GM23248 (cell line): ENCODE measurements around the gene AIP.

Source experiments
- EZH2 ChIP-seq: fragments of 200-600 bp; sonication (generic); IDR thresholded peaks from 2 replicates; pipeline ENCODE4 v1.6.1; 2018; ENCODE audit warnings: antibody characterized with exemption, mild to moderate bottlenecking; ENCODE audit not compliant: insufficient read depth, poor library complexity, severe bottlenecking
- EZH2phosphoT487 ChIP-seq: fragments of 200-600 bp; sonication (generic); IDR thresholded peaks from 2 replicates; pipeline ENCODE4 v1.6.1; 2018; ENCODE audit warnings: antibody characterized with exemption, moderate library complexity, mild to moderate bottlenecking, low read depth; ENCODE audit not compliant: insufficient read depth

GRCh38 chr11:67502328-67502979, 19.6 kb downstream of the AIP start:
- TF ChIP-seq EZH2 (no peak), EZH2phosphoT487 (no peak)
